Neural cell (in vitro differentiated cells): Measurements from ENCODE around the gene PRUNE2.

ENCODE experiments used
- EP300 ChIP-seq: fragments of 450-650 bp; conservative IDR thresholded peaks from 2 replicates; pipeline ENCODE4 v1.6.1; 2014; ENCODE audit warnings: antibody characterized with exemption, mild to moderate bottlenecking, moderate library complexity; ENCODE audit not compliant: poor library complexity, severe bottlenecking
- TF ChIP-seq, protein P1 (sequence below): fragments of 450-650 bp; IDR thresholded peaks from 2 replicates; pipeline ENCODE4 v1.5.1; 2014; ENCODE audit warnings: antibody characterized with exemption, mild to moderate bottlenecking, moderate library complexity; ENCODE audit not compliant: poor library complexity, severe bottlenecking

DNA sequence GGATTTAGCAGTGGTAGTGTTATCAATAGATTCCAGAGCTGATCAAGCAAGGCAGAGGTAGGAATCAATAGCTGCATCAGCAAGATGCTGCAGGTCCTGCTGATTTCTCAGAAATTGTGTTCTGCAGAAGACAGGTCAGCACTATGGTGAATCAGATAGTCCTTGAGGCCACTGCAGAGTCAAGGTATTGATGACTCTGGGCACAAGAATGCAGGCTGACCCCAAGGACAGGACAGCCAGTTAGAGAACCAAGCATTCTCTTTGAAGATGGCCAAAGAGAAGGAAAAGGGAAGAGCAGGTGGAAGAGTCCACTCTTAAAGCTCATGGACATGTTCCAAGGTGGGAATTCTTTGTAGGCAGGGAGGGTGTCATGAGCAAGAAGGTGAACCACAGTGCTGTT, 28.0 kb downstream of the PRUNE2 start:
- TF ChIP-seq, protein P1, sequence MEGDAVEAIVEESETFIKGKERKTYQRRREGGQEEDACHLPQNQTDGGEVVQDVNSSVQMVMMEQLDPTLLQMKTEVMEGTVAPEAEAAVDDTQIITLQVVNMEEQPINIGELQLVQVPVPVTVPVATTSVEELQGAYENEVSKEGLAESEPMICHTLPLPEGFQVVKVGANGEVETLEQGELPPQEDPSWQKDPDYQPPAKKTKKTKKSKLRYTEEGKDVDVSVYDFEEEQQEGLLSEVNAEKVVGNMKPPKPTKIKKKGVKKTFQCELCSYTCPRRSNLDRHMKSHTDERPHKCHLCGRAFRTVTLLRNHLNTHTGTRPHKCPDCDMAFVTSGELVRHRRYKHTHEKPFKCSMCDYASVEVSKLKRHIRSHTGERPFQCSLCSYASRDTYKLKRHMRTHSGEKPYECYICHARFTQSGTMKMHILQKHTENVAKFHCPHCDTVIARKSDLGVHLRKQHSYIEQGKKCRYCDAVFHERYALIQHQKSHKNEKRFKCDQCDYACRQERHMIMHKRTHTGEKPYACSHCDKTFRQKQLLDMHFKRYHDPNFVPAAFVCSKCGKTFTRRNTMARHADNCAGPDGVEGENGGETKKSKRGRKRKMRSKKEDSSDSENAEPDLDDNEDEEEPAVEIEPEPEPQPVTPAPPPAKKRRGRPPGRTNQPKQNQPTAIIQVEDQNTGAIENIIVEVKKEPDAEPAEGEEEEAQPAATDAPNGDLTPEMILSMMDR = no peak
- no peak for TF ChIP-seq EP300
